GM18508 (cell line): ENCODE results near the gene CELF2.
A peak's percentile ranks its signal among the peaks of the same experiment; 100 is the strongest.

Experiments
- ATAC-seq: cut with Tn5 transposase; IDR thresholded peaks from one replicate; pipeline ENCODE4 v1.9.1; 2021; ENCODE audit warnings: moderate number of reproducible peaks; ENCODE audit not compliant: insufficient read depth, unreplicated experiment

The CELF2 gene

DNA sequence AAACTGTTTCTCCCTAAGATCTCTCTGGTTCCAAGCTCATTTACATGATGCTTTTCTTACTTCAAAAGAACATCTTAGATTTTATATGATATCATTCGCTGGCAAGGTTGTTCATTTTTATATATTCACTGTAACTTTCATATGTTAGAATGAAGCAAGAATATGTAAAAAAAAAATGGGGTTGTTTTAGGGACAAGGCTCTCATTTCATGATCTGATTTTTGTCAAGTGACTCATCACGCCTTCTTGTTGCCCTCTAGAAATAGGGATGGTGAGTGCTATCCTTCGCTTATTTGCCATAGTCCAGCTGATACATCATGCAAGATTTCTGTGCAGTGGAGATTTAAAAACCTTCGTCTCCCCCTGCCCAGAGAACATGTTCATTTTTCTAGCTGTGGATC, 14.0 kb upstream of the CELF2 start:
- no peak for ATAC-seq

DNA sequence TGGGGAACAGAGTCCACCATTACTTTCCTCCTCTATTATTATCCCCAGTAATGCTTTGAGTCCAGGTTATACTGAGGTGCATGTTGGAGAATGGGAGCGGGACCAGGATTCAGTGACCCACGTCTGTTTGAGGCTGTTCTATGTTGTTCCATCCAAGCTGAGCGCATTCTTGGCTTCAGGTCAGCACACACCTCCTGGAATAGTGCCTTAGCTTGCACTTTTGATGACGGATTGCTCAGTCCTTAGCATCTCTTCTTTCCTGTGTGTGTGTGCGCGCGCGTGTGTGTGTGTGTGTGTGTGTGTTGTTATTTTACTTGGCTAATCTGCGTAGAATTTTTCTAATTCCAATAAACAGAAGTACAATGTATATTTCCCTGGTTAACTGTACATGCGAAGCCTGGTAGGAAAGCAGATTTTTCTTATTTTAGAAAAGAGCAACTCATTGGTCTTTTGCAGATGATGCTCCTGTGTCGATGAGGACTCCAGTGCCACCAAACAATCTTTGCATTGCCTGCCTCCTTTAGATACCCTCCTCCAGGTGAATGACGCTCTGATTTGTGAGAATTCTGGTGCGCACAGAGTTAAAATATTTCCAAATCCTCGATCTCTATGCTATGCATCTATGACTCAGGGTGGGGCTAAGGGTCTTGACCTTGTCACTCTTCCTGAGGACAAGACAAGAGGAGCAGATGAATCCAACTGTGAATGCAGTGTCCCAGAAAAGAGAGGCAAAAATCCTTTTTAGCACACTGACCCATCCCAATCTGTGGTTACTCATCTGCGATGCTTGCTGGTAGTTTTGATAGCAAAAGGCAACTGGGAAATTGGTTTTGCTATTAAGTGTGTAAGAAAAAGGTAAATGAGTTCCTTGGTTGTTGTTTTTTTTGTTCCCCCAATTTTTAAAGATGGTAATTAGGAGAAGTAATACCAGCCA, 13.3 kb upstream of the CELF2 start:
- no peak for ATAC-seq

DNA sequence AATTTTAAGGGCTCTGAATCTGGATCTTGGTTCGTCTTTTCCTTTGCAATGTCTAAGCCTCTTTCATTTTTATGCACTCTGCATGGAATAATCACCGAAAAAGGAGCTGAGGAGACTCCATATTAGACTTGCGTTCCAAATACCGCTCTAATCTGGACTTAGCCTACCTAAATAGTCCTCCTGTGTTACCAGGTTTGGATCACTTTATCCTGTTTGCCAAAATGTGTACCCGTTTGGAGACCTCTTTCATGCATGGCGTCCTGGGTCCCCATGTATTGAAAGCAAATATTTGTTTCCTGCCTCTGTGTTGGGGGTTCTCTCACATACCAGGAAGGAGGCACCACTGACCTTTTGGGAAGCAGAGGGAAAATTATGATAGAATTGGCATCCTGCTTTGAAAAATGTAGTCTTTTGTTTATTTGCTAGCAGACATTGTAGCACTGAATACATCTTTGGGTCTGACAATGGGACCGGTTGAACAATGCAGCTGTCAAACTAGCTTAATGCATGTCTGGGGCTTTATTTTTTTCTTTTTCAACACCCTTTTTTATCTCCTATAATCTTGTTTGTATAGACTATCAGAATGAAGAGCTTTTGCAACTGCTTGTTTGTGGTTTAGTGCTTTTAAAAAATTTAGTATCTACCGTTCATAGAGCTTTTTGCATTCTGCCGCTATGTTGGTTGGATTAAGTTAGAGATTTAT, 11.8 kb upstream of the CELF2 start:
- no peak for ATAC-seq

DNA sequence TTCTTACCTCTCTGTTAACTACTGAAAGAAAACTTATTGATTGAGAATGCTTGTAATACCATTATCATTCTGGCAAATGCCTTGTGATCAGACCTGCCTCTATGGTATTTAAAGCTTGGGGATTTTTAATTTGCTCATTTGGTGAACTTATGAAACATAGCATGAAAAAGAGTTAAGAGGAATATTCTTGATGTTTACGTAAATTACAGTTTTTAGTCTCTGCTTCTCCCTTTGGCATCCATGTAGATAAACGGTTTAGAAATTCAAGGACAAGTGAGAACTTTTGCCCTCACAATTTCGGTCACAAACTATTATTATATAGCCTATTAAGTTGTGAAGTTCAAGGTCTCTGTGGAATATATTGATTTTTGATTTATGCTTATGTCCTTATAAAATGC, 11.2 kb upstream of the CELF2 start:
- ATAC-seq = no peak

DNA sequence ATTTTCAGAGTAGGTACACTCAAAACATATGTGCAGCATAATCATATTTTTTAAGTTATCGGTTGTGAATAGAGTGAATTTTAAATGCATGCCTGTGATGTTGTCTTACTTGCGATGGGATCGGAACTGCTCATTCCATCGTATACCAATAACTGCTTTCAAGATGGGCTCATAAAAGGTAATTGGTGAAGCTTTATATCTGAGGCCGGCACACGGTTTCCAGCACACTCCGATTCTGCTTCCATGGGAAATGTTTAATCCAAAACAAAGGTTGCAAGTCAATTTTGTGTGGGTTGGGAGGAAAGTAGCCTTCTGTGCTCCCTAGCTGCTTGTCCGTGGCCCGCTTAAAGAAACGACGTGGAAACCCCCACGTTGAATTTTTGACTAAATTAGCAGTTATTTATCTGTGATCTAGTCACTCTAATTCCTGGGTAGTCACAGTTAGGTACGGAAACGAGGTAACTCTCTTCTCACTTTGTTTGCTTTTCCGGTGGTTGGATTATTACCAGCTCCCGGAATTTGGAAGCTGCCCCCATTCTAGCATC, 10.1 kb upstream of the CELF2 start:
- ATAC-seq = no peak

DNA sequence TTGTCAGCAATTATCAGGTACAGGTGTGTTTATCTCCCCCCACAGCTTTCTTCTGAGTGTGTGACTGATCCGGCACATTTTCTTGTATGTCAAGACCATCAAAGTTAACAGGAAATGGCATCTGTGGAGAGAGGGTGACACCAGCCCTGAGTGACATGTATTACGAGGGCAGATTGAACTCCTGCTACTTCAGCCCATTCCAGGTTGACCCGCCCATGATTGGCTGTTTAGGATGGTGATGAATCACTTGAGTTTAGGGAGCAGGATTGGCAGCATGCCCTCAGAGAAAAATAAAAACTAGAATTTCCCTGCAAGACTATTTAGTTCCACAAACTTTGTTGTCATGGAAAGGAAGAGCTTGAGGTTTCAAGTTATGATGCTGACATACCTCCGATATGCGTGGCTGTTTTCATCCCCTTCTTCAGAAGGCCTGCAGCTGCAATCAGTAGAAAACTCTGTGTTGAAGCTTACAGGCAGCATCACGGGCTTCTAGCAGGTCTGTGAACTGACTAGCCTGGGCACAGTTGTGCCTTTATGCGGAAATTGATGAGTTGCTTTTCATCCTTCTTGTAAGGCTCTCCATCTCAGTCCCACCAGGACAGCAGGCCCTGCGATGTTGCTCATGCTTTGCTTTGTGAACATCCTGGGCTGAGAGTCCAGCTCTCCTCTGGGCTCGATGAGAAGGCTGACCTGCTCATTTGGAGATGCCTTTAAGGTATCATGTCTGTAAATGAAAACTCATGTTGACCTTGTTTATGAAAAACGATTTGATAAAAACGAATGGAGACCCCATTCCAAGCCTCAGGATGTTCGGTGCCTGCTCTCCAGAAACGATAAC, 8.0 kb upstream of the CELF2 start:
- ATAC-seq = no peak

DNA sequence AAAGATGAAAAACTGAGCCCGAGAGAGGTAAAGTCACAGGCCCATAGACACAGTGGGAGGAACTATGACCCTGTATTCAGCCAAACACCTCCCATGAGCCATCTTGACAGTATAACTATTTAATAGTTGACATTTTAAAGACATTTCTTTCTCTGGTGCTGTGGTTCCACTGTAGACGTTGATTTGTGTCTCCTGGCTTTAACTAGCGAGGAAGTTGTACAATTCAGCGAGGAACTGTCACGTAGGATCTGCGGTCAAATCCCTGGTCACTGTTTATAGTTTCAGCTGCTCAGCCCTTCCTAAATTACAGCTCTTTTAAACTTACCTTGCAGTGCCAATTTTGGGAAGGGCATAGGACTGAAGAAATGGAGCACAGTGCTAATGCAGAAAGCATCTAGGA, 7.1 kb upstream of the CELF2 start:
- no peak for ATAC-seq

DNA sequence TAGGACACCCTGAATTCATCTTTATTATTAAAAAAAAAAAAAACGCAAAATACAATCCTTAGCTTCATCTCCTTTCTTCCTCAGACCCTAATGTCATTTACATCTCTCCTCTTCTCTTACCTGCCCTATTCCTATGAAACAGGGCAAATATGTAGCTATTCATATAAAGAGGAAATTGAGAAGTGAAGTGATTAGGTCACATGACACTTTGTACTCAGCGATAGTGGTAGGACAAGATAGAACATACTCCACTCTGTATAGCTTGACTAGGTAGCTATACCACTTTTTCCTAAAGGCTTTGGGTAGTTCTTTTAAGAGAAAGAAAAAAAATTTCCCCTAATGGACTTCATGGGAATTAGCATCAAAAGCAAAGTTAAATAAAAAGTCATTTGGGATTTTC, 6.2 kb upstream of the CELF2 start:
- no peak for ATAC-seq

DNA sequence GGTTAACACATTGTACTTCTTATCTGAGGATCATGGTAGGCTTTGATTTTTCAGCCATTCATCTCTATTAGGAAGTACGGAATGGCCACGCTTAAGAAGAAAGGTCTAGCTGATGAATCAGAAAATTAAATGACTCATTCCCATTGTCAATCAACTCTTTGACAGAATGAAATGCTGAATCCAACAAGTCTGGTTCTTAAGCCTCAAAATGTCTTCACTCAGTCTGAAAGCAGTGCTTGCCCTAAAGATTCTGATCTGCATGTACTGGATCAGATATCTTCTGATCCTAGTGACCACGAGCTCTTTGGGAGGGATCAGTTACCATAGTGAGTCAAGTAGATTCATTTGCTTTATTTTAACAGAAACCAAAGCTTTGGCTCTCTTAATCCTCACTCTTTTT, 5.7 kb upstream of the CELF2 start:
- ATAC-seq = no peak

DNA sequence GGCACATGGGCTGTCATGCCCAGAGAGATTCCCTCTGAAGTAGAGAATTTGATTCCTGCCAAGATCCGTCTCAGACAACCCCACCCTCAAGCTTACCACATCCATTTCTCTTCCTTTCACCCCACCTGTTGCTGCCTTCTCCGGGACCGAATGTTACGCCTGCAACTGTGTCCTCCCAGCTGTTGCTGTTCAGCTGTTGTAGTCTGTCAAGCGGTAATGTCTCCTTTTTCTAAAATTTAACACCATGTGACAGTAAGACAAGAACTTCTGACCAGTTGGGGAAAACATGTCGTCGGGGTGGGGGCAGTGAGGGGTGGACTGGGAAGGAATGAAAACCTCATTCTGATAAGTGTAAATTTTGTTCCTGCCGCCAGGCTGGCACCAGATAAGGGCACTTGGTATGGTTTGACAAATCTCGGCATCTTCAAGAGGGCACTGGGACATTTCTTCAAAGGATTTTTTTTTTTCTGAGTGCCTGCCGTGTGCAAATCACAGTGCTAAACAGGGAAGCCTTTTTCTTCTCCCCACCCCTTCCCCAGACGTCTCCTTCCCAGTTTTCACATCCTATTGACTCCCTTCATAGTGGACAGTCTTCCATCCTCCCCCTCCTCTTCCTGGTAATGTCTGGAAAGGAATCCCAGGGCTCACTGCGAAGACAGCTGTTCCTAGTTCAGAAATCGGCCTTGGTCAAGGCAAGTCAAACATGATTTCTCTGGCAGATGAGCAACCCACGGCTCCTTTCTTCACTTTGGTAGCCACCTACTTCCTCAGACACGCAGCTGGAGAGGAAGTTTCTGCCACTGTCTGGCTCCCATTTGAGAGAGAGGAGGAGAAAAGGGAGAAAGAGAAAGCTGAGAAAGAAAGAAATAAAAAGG, 5.0 kb upstream of the CELF2 start:
- ATAC-seq = no peak

DNA sequence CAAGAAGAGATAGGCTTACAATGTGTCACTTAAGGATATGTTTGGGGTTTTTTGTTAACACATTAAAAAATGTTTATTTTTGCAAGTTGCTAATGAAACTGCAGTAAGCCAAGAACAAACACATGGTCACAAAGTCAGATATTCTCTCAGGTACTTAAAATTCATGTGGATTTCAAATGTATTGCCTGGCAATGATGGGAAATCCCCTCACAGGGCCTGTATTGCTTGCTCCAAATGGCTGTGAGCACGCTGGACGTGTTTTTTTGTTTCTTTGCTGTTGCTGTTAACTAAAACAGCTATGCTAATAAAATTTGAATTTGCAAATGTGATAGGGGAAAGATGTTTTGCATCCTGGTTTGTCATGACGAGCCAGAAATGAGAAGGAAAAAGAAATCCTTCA, 3.8 kb upstream of the CELF2 start:
- no peak for ATAC-seq

DNA sequence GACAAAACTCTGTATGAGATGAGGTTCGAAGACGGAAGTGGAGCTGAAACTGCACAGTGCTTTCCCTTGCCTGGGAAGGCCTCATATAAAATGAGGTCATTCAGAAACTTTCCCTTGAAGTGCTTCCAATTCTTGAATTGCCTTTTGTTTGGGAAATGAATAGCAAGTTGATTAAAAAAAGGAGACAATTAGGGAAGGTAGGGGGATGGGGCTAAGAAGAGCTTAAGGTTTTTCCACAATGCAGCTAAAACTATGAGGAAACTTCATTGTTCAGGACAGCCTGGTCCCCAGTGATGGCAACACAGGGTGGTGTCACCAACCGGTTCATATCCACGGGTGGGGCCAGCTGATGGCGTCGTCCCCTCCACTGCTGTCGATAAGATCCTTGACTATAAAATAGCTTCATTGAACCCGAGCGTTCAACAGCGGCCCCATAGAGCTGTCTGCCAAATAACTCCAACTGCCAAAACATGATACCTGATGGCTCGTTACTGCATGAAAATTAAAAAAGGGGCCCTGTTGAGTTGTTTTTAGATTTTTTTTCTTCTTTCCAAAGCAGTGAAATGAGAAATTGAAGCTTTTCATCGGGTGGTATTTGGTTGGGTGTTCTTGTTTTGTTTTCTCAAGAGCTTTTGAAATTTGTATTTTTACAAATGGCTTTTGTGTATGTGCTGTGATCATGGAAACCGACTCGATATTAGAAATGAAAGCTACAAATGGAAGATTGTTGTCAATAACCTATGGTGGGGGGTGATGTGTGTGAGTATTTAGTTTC, 2.8 kb upstream of the CELF2 start:
- no peak for ATAC-seq

DNA sequence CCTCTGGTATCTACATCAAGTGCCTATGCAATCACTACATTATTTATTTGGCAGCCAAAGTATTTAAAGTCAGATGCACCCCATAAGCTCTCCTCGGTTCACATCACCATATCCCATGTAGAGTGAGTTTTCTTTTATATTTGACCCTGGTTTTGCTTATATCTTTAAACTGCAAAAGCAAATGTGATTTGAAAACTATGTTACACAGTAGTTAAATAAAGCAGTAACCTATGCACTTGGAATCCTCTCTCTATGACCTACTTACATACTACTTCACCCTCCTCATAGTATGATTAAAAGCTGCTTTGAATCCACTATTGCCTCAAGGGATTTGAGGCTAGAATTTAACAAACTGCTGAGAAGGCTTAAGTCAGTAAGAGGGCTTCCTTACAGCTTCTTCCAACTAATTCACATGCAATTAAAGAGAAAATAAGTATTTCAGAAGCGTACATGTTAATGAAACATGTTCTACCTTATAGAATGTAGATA, 2.2 kb upstream of the CELF2 start:
- ATAC-seq = no peak

DNA sequence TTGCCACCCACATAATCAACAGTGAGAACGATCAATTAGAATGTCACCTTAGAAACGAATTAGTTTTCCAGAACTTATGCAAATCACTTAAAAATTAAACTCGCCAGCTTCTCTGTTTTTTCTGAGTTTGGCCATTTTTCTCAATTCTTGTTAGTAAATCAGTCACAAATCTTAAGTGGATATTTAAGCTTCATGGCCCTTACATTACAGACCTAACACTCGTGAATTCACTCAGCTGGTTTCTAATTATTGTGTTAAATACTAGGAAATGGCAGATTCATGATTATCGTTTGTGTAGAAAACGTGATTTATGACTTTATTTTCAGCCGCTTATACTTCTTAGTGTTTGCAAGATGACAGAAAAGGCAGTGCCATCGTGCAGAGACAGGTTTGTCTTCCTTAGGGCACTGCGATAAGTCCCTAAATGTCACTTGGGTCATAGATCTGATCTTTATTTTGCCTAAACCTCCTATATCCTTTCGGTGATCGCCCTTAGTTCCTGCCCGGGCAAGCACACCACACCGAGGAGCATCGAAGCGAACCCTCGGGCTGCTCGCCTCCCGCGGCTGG, 587 bp upstream of the CELF2 start:
- ATAC-seq = peak; percentile 32

DNA sequence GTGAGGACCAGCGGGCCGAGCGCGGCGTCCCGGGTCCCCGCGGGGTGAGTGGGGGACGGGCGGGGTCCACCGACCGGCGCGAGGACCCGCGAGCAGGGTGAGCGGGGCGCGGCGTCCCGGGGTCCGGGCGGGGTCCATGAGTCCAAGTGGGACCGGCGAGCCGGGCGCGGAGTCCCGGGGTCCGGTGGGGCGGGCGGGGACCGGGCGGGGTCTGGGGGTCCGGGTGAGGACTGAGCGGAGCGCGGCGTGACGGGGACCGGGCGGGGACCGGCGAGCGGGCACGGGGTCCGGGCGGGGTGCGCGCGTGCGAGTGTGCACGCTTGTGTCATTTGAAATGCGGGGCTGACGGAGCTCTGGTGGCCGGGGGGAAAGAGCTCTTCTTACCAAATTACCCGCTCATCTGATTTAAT, 765 bp downstream of the CELF2 start:
- ATAC-seq = no peak

DNA sequence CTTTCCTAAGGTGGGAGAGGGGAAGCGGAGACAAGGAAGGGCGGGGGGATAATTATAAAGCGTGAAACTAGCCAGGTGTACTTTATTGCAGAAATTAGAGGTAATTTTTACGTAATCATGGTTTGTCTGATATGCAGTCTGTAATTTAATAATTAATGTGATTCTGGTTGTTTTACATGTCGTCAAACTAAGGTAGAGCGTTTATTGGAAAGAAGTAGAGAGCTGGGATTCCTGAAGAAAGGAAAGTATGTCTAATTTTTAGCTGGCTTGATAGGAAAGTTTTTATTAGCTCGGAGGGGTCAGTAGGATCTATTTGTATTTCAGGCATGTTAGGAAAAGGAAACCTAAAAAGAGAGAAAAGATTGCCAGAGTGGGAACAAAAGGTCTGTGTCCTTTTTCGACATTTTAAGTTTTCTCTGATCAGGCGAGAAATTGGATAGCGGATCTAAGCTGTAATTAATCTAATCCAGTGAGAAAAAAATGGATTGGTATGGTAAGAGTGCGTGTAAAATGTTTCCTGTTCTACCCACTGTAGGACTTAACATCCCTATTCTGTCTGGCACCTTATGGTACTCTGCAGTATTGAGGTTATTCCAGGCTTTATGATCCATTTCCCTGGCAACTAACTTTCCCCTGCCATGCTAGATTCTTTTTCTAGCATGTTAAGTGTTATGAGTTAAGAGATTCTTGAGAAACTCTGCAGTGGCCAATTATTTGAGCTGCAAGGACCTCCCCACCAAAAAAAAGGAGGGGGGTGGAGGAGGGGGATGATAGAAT, 1.4 kb downstream of the CELF2 start:
- no peak for ATAC-seq

DNA sequence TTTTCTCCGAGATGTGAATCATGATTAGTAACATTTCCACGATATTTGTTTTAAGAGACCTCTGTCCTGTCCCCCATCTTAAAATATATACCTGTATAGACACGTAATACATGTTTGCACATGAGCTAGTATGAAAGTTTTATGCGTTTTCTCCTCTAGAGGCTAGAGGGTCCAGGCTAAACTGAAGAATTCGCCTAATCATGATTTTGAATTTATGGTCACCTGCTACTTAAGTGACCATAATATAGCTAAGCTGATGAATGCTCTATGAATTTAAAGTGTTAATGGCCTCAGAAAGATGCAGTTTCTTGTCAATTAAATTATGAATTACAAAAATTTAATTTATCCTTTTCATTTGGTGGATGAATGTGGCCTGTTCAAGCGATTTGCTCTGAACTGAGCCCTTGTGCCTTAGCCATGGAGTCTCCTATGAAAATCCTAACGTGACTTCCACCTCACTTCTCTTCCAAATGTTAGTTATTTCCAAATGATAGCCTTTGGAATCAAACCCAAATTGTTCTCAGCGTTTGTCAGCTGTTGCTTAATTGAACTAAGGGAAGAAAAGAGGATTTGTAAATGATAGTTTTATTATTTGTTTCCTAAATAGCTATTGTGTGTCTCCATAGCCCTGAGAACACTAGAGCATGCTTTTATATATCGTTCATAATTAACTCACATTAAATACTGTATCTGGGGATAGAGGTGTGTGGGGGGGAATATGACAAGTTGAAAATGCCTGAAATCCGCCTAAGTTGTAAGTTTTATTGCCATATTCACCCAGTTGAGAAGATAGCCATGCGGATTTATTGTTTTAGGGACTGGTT, 2.3 kb downstream of the CELF2 start:
- no peak for ATAC-seq
